WERI-Rb-1 (cell line): ENCODE data around the gene PLCD3.
A peak's percentile ranks its signal among the peaks of the same experiment; 100 is the strongest.

Source experiments
- DNase-seq: peaks from one replicate; pipeline ENCODE4 v3.0.0-alpha.2; 2020
- H3K27ac ChIP-seq: fragments of 250-450 bp; sonication (Bioruptor Pico); 2 replicates; pipeline ENCODE4 v1.5.1; 2020; ENCODE audit warnings: mild to moderate bottlenecking, moderate library complexity
- H3K27me3 ChIP-seq: fragments of 250-450 bp; sonication (Bioruptor Pico); 2 replicates; pipeline ENCODE4 v1.5.1; 2021; ENCODE audit warnings: mild to moderate bottlenecking, low read depth, moderate library complexity; ENCODE audit not compliant: insufficient read depth, severe bottlenecking
- H3K36me3 ChIP-seq: fragments of 250-450 bp; sonication (Bioruptor Pico); 2 replicates; pipeline ENCODE4 v1.5.1; 2020; ENCODE audit warnings: mild to moderate bottlenecking, moderate library complexity
- H3K4me3 ChIP-seq: 2 replicates; pipeline ENCODE4 v1.5.1; 2011; ENCODE audit warnings: low read depth, mild to moderate bottlenecking, control low read depth, low read length
- H3K9me3 ChIP-seq: fragments of 250-450 bp; sonication (Bioruptor Pico); 2 replicates; pipeline ENCODE4 v1.5.1; 2021; ENCODE audit warnings: mild to moderate bottlenecking, moderate library complexity; ENCODE audit not compliant: severe bottlenecking
- TF ChIP-seq, protein P1 (sequence below): IDR thresholded peaks from 2 replicates; pipeline ENCODE4 v1.5.1; 2011; ENCODE audit warnings: low read depth, mild to moderate bottlenecking, control low read depth, inconsistent platforms, low read length

Gene PLCD3

DNA sequence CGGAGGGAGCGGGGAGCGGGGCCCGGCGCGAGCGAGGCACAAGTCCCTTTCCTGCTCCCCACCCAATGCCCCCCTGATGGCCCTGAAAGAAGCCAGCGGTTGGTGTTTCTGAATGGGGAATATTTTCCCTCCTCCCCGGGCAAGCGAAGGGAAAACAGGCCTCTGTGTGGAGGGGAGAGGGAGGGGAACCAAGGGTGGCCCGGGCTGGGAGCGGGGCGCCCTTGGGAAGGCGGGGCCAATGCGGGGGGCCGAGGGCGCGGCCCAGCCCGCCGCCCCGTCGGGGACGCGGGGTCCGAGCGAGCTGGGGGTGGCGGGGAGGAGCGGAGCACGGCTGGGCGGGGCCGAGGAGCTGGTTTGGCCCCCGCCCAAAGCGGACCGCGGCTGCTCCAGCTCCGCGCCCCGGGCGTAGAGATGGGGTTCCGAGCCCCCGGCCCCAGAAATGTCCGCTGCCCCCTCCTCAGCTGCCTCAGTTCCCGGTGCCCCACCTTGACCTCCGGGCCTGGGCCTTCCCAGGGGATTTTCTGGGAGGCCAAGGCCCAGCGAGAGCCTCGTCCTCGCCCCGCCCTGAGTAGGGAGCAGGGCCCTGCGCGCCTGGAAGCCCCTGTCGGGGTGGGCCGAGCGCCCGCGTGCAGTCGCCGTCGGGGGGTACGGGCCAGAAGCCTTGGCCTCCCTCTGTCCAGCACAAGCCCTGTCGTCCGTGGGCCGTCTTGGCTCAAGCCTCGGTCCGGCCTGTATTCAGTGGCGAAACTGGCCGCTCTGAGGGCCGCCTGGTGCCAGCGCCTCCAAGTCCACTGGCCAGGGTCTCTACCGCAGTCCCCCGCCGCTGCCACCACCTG lies 12.1 kb upstream of the PLCD3 start:
- Histone ChIP-seq H3K36me3 (no peaks in the 10 kb centered on the region), H3K9me3 (no peaks in the 10 kb centered on the region), H3K4me3 (no peak overlapping the region), H3K27me3 (no peaks in the 10 kb centered on the region), H3K27ac (no peak overlapping the region)
- TF ChIP-seq, protein P1, sequence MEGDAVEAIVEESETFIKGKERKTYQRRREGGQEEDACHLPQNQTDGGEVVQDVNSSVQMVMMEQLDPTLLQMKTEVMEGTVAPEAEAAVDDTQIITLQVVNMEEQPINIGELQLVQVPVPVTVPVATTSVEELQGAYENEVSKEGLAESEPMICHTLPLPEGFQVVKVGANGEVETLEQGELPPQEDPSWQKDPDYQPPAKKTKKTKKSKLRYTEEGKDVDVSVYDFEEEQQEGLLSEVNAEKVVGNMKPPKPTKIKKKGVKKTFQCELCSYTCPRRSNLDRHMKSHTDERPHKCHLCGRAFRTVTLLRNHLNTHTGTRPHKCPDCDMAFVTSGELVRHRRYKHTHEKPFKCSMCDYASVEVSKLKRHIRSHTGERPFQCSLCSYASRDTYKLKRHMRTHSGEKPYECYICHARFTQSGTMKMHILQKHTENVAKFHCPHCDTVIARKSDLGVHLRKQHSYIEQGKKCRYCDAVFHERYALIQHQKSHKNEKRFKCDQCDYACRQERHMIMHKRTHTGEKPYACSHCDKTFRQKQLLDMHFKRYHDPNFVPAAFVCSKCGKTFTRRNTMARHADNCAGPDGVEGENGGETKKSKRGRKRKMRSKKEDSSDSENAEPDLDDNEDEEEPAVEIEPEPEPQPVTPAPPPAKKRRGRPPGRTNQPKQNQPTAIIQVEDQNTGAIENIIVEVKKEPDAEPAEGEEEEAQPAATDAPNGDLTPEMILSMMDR: no peak
- DNase-seq: no peak

DNA sequence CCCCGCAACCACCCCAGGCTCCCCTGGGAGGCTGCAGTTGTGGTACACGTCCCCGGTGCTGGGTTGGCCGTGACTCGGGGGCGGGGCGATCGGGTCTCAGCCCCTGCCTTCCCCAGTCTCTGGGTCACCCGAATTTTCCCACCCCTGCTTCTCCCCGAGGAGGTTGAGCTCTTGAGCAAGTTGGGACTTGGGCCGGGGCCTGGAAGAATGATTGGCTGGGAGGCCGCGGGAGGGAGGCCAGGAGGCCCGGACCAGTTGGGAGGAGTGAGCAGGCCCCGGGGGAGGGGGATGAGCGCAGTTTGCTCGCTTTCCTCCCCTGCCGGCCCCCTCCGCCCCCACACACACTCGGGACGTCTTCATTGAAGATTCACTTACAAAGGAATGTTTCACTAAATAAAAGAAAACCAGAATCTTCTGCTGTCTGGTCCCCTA lies 11.5 kb upstream of the PLCD3 start:
- Histone ChIP-seq H3K4me3 (no peak overlapping the region), H3K9me3 (no peaks in the 10 kb centered on the region), H3K27ac (no peak overlapping the region), H3K27me3 (no peaks in the 10 kb centered on the region), H3K36me3 (no peaks in the 10 kb centered on the region)
- TF ChIP-seq, protein P1: no peak
- no peak for DNase-seq

DNA sequence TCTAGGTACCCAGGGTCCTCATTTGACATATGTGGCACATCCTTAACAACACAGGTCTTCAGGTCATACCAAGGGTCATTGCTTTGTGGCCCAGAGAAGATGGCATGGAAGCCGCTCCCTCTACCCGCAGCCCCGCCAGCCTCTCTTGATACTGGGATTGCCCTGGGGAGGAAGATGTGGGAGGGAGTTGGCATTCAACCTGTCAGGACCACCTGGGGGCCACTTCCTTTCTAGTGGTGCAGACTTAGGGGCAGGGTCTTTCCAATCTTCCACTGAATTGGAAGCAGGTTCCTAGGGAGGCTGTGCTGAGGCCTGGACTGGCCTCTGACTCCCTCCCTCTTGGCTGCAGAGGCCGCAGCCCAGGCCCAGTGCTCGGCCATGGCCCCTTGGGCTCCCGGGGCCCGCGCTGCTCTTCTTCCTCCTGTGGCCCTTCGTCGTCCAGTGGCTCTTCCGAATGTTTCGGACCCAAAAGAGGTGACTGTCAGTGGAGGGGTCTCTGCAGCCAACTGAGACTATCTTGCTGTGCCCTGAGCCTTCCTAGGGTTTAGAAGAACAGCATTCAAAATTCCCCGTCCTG lies 10.9 kb upstream of the PLCD3 start:
- no peak overlapping the region for H3K27ac ChIP-seq

GRCh38 chr17:45139533-45139920 lies 7.2 kb upstream of the PLCD3 start:
- H3K4me3 ChIP-seq: no peak overlapping the region
- TF ChIP-seq, protein P1: no peak
- no peaks in the 10 kb centered on the region for H3K9me3 ChIP-seq
- 0 out of 2 replicates have a peak overlapping the region, but pooled peaks have one; percentile 3 for H3K27ac ChIP-seq
- DNase-seq: no peak
- no peaks in the 10 kb centered on the region for H3K36me3 ChIP-seq
- H3K27me3 ChIP-seq: no peaks in the 10 kb centered on the region

More for the DNA sequence above, 10.9 kb upstream of the PLCD3 start:
- no peak for DNase-seq
- H3K36me3 ChIP-seq: no peaks in the 10 kb centered on the region
- H3K27me3 ChIP-seq: no peaks in the 10 kb centered on the region
- no peaks in the 10 kb centered on the region for H3K9me3 ChIP-seq
- H3K4me3 ChIP-seq: no peak overlapping the region
- TF ChIP-seq, protein P1: no peak

DNA sequence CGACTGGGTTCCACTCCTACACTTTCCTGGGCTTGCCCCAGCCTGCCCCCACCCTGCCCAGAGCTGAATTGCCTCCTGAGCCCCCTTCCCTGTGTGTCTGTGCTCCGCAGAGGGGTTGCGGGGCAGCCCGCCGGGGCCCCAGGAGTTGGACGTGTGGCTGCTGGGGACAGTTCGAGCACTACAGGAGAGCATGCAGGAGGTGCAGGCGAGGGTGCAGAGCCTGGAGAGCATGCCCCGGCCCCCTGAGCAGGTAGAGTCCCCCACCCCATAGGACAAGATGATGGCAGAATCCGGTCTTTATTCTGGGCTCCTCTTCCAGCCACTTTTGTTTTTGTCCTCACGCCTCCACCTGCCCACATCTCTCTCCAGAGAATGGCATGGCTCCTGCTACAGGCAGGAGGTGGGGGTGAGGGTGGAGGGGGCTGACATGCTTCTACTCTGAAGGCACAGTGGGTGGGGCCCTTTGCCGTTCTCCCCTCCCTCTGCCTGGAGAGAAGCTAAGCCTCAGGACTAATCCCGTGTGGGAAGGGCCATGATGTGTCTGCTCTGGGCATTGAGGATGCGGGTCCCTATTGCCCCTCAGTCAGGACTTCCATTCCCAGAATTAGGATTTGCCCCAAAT lies 6.7 kb upstream of the PLCD3 start:
- Histone ChIP-seq H3K9me3 (no peaks in the 10 kb centered on the region), H3K36me3 (no peaks in the 10 kb centered on the region), H3K27ac (peak overlapping the region; percentile 13; the same call in 1 of the 2 replicates), H3K4me3 (no peak overlapping the region), H3K27me3 (no peaks in the 10 kb centered on the region)
- TF ChIP-seq, protein P1: no peak
- peak; percentile 86 for DNase-seq
